GM18502 (cell line): ENCODE measurements around the gene LBR.

ENCODE experiments used
- ATAC-seq: cut with Tn5 transposase; IDR thresholded peaks from one replicate; pipeline ENCODE4 v1.9.1; 2021; ENCODE audit warnings: mild to moderate bottlenecking; ENCODE audit not compliant: unreplicated experiment, poor library complexity

LBR gene

GRCh38 chr1:225446981-225447615 is 19.3 kb upstream of the LBR start:
- no peak for ATAC-seq

GRCh38 chr1:225446595-225446960 is 18.7 kb upstream of the LBR start:
- ATAC-seq = no peak

- no peak for ATAC-seq
Measured at GRCh38 chr1:225445639-225446594, 18.1 kb upstream of the LBR start.

- no peak for ATAC-seq
Measured at GRCh38 chr1:225442123-225442505, 14.3 kb upstream of the LBR start.

- ATAC-seq = peak; percentile 38
Measured at GRCh38 chr1:225441314-225442122, 13.7 kb upstream of the LBR start.

- ATAC-seq = no peak
Measured at GRCh38 chr1:225440380-225441221, 12.8 kb upstream of the LBR start.

GRCh38 chr1:225437710-225438437 is 10.0 kb upstream of the LBR start:
- ATAC-seq = no peak

- peak; percentile 68 for ATAC-seq
Measured at GRCh38 chr1:225435957-225436392, 8.1 kb upstream of the LBR start.

GRCh38 chr1:225435487-225435886 is 7.6 kb upstream of the LBR start:
- ATAC-seq = peak; percentile 28

GRCh38 chr1:225435076-225435475 is 7.2 kb upstream of the LBR start:
- no peak for ATAC-seq

- ATAC-seq = no peak
Measured at GRCh38 chr1:225434046-225434445, 6.2 kb upstream of the LBR start.

- ATAC-seq = no peak
Measured at GRCh38 chr1:225431081-225431863, 3.4 kb upstream of the LBR start.

GRCh38 chr1:225430301-225430700 is 2.5 kb upstream of the LBR start:
- no peak for ATAC-seq

GRCh38 chr1:225428881-225429455 is 1.1 kb upstream of the LBR start:
- ATAC-seq = no peak

GRCh38 chr1:225428068-225428880 is 436 bp upstream of the LBR start:
- ATAC-seq = peak; percentile 88

- ATAC-seq = peak; percentile 16
Measured at GRCh38 chr1:225426395-225427234, 1.2 kb downstream of the LBR start.
